ENCODE measurements around the gene HDAC4.

Gene HDAC4

GRCh38 chr2:239167766-239168444 is 232.9 kb downstream of the HDAC4 start:
- TF ChIP-seq CTCF (IDR thresholded peaks at IDR 0.05; ENCODE audit: borderline replicate concordance, control extremely low read depth, extremely low read depth, insufficient read depth, missing control alignments), result no peak
- in situ Hi-C loops (cut with MboI; ENCODE audit: low sequenced_read_pairs, unreplicated experiment), result no loop called here
- no peak for DNase-seq (ENCODE audit: low spot score)

- TF ChIP-seq CTCF (IDR thresholded peaks at IDR 0.05; ENCODE audit: borderline replicate concordance, control extremely low read depth, extremely low read depth, insufficient read depth, missing control alignments), result no peak
- in situ Hi-C loops (cut with MboI; ENCODE audit: low sequenced_read_pairs, unreplicated experiment), result no loop called here
- DNase-seq (ENCODE audit: low spot score), result no peak
Measured at GRCh38 chr2:239167011-239167673, 233.7 kb downstream of the HDAC4 start.

GRCh38 chr2:239166201-239166834 is 234.5 kb downstream of the HDAC4 start:
- TF ChIP-seq CTCF (IDR thresholded peaks at IDR 0.05; ENCODE audit: borderline replicate concordance, control extremely low read depth, extremely low read depth, insufficient read depth, missing control alignments), result no peak
- DNase-seq (ENCODE audit: low spot score), result no peak
- in situ Hi-C loops (cut with MboI; ENCODE audit: low sequenced_read_pairs, unreplicated experiment), result no loop called here

GRCh38 chr2:239165206-239165831 is 235.5 kb downstream of the HDAC4 start:
- DNase-seq (ENCODE audit: low spot score), result no peak
- TF ChIP-seq CTCF (IDR thresholded peaks at IDR 0.05; ENCODE audit: borderline replicate concordance, control extremely low read depth, extremely low read depth, insufficient read depth, missing control alignments), result no peak
- in situ Hi-C loops (cut with MboI; ENCODE audit: low sequenced_read_pairs, unreplicated experiment), result no loop called here

GRCh38 chr2:239164335-239164871 is 236.4 kb downstream of the HDAC4 start:
- in situ Hi-C loops (cut with MboI; ENCODE audit: low sequenced_read_pairs, unreplicated experiment), result no loop called here
- no peak for DNase-seq (ENCODE audit: low spot score)
- TF ChIP-seq CTCF (IDR thresholded peaks at IDR 0.05; ENCODE audit: borderline replicate concordance, control extremely low read depth, extremely low read depth, insufficient read depth, missing control alignments), result no peak

- in situ Hi-C loops (cut with MboI; ENCODE audit: low sequenced_read_pairs, unreplicated experiment), result no loop called here
- no peak for TF ChIP-seq CTCF (IDR thresholded peaks at IDR 0.05; ENCODE audit: borderline replicate concordance, control extremely low read depth, extremely low read depth, insufficient read depth, missing control alignments)
- DNase-seq (ENCODE audit: low spot score), result no peak
Measured at GRCh38 chr2:239163688-239164334, 237.0 kb downstream of the HDAC4 start.

All from GM13976 (cell line).